ENCODE data around the gene XIST.
"Not testable (repeated sequence)": the region's sequence is repeated elsewhere in the genome, so short reads cannot be mapped to it uniquely, and the experiment has no call there.

Gene XIST

DNA sequence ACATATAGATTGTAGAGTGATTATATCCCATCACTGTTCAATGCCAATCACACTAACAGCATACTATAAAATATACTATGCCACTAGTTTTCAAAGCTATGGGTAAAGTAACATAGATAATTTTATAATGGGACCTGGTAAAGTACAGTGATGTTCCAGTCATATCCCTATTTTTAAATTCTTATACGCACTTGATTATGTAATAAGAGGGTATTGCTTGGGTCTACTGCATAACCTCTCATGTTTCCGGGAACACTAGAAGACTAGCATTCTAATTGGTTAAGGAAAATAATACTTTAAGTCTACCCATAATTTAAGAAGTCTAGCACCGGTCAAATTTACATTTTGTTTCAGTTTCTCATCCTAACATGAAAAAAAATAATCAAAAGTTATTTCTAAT is 14.4 kb downstream of the XIST start:
- no peak for DNase-seq

DNA sequence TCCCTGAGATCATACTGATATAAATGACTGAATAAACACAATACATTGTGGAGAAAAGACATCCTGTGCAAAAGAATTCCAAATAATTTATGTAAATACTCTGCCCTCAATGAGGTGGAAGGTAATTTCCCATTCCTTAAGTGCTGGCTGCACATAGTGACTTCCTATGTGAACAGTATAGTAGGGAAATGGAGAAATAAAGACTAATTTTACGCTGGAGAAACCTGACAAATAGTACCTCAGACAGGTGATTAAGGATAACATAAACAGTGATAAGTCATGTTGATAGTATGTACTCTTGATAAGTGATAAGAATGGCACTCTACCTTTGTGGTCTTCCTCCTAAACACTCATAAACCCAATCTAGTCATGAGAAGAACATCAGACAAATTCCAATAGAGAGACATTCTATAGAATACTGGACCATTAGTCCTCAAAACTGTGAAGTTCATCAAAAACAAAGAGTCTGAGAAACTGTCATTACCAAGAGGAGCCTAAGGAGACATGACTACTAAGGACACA is 15.5 kb downstream of the XIST start:
- DNase-seq, result no peak

DNA sequence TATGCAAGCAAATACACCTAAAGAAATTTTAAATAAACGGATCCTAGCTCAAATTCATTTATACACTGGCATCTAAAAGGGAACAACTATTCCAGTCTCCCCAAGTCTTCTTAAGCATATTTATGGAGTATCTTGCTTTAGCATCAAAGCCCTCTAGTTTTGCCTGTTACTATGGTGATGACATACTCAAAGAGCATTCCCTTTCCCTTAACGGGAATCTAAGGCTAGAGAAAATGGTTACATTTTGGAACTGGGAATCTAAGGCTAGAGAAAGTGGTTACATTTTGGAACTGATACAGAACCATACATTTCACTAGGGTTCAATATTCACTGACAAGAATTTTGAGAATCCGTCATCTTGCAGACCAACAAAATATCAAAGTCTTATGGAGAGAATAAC is 18.3 kb downstream of the XIST start:
- DNase-seq, result no peak

DNA sequence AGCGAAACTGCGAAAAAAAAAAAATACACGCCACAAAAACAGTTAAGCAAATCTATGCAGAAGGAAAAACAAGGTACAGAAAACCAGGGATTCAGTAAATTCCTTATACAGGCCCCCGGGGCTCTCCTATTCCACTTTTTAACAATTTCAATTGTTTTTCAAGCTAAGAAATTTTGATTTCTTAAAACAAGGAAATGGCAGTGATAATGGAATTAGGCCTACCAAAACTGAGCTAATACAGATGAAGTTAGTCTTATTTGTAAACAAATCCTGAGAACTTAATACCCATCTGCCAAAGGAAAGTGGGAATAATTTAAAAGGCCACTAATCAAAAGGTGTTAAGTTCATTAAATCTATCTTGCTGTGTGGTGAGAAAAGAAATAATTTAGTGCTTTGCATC is 20.2 kb downstream of the XIST start:
- no peak for DNase-seq

DNA sequence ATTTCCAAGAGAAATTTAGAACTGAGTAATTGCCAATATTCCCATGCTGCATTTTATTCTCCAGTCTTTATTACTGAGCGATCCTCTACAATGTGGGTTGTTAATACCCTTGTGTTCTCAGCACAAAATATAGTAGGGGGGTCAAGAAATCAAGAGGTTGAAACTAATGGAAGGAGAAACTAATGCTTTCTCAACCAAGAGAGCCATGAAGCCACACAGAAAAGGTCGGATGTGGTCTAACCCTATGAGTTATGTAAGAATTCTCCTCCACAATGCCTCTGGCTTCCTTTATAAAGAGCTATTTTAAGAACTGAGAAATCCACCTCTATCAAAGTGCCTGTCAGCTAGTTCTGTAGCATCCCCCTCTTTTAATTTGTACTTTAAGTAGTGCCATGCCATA is 21.0 kb downstream of the XIST start:
- DNase-seq, result no peak

DNA sequence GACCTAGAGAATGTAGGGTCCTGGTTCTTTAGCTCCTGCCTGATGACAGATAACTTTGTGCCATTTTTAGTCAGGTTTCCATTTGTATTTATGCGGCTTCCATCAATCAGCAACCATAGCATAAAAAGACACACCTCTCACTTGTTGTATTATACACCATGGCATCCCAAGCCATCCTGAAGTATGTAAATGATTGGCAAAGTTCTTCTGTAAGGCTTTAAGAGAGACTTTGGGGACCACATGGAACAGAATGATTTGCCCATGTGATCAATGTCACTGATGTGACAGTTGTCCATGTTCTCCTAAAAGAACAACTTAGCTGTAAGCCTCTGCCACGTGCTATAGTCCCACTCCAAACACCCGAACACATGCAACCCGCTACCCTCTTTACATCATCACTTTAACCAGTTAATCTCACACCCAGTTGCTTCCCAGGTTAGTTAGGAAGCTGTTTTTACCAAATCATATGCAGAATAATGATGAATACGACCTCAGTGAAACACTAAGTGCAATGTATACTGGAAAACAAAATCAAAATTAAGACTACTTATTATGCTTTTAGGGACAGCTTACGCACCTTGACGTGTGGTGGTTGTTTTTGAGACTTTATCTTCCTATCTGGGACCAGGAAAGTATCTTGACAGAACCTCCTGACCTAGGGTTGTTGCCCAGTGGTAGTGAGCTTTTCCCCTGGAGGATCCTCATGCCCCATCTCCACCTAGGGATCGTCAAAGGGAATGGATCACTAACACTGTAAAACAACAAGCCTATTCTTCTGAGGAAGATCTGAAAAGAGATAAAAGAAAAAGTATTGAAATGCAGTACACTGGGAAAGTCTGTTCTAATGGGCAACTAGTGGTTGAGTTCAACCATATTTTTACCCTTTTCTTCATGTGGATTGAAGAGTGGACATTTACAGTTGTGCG is 21.8 kb downstream of the XIST start:
- no peak for DNase-seq

DNA sequence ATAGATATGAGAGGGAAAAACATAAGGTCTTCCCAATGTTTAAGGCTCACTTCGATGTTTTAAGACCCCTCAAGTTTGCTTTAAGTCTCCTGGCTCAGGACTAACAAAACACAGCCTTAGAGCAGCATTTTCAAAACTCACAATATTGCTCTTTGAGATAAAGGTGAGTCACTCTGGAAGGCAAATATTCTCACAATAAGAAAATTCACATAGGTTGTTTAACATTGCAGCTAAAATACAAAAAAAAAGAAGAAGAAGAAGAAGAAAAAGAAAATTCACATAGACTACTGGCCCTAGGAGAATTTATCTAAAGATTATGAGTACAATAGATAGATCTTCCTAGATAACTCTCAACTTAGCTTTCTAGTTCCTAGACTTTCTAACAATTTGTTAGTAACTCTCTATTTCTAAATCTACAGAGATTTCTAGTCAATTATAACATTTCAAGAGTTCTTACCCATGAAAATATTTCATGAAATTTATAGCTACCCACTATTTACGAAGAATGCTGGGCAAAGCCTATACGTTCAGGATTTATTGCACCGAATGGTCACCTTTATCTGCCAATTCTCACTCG is 22.5 kb downstream of the XIST start:
- no peak for DNase-seq

DNA sequence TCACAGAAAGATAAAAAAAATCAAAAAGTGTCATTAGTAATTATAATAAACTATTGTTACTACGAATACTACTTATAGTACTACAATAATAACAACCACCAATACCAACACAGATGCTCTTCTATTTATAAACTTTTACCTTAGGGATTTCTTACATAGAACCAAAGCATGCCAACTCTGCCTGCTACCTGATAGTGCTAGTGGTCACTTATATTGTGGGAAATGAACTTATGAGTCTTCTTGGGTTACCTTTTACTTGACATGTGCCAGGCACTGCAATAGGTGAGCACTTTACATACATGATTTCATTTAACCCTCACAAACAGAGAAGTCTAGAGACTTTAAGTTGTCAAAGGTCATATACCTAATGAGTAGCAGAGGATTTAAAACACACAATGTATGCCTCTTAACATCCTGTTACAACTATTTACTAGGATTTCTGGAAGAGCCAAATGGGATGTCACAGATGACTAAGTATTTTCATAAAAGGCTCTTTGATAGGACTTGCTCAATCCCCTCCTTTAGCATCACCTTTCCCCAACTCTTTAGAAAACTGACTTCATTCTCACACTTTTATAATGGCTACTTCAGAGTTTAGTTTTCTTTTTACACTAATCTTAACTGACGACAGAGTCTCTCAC is 24.3 kb downstream of the XIST start:
- DNase-seq, result no peak

DNA sequence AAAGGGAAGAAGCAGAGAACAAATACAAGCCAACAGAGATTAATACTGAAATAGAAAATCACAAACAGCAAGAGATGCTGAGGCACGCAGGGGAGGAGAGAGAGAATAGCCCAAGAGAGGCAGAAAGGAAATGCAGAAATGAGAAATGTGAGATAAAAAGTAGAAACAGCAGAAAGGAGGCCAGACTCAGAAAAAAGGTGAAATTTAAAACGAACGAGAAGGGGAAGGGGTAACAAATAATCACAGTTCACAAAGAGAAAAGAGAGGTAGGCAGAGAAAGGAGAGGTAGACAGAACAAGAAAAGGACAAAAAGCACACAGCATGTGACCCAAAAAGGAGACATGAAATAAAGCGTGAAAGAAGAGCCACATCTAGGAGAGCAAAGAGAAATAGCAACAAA is 25.1 kb downstream of the XIST start:
- DNase-seq, result no peak

DNA sequence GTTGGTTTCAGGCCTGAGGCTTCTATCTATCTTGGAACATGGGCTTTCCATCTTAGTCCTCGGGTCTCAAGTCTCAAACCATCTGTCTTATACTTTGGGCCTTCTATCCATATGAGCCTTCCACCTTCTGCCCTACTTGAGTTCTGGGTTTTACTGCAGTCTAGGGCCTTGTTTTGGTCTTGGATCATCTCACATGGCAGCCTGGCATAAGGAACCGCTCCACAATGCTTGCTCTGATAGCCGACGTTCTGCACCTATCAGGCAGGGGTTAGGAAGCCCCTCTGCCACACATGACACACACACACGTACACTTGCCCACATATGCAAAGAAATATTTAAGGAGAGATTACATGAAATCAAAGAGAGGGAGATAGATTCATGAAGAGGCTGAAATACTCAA is 25.5 kb downstream of the XIST start:
- no peak for DNase-seq

DNA sequence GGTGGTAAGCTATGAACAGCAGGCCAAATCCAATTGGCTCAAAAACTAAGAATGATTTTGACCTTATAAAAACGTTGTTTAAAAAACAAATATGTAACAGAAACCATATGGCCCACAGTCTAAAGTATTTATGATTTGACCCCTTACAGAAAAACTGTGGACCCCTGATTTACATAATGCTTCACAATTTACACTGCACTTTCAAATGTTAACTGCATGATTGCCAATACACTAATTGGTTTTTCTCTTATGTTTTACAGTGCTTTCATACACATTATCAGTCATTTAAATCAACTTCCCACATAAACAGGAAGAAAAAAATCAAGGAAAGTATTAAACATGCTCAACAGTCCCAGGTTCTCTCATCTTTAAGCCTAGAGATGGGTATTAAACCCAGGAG is 26.9 kb downstream of the XIST start:
- DNase-seq, result no peak

DNA sequence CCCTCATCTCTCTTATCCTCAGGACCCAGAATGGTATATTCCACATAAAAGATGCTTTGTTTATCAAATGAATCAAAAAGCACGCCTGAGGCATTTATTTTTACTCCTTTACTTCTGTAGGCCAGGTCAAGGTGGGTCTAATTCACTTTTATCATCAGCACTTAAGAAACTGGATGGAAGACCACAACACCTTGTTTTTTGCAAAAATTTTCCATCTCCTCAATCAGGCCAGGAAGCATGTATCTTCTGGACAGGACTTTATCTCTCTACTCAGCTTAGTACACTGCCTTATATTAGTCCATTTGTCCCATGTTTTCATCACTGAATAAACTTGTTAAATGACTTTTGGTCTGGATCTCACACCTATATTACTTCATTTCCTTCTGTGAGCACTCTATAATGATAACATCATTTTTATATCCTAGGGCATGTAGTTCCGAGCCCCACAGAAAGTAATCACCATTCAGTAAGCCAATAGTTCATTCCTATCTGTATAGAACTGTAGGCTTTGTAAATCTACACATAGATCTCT is 29.0 kb downstream of the XIST start:
- no peak for DNase-seq

DNA sequence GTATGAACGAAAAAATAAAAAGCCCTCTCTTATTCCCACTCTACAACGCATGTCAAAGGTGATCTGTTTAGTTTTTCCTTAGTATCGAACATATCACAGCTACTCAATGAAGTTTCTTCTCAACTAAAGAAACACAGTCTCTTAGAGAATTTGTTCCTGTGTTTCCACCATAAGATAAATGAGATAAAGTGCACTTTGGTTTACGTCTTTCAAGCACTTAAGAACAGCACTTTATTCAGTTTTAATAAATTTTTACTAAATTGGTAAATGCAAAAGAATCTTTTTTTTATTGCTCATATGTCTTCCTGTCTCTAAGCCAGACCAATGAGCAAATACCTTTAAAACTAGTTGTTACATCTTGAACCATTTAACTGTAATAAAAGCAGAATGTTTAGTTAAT is 29.7 kb downstream of the XIST start:
- no peak for DNase-seq

DNA sequence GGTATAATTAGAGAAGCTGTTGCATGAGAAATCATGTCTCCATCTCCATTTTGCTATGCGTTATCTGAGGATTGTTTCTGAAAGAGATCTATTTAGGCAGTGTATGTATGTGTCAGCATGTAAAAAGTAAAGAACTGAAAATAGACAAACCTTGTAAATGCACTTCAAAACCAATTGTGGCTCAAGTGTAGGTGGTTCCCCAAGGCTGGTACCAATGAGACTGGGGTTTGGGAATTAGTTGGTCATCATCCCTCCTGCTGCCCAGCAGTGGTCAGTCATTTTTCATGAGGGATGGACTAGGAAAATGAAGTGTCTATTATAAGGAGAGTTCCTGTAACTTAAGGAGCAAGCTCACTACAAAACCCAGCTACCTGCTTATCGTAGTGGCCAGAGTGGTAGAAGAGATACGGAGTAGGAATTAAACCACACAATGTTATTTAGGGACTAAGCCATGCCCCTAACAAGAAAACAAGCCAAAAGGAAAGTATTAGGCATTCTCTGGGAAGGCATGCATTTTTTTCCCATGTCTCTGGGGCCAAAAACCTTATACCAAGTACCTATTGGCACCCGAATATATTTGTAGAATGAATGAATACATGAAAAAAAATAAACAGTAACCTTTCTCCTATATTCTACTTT is 30.5 kb downstream of the XIST start:
- no peak for DNase-seq

DNA sequence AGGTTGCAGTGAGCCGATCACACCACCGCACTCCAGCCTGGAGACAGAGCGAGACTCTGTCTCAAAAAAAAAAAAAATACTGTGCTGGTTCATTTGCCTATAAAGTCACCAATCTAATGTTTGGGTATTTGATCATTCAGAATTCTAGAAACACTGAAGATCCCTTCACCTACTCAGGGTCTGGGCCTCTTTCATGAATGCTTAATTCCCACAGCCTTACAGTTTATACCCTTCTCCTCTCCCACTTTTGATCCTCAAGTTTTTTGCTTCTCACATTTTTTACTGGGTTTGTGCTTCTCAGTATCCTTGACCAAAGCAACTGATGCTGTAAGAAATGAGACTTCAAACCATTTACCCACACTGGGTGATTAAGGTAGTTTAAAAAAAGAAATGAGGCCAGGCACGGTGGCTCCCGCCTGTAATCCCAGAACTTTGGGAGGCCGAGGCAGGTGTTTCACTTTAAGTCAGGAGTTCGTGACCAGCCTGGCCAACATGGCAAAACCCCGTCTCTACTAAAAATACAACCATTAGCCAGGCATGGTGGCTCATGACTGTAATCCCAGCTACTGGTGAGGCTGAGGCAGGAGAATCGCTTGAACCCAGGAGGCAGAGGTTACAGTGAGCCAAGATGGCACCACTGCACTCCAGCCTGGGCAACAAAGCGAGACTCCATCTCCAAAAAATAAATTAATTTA is 32.5 kb downstream of the XIST start:
- not testable (repeated sequence) for DNase-seq

DNA sequence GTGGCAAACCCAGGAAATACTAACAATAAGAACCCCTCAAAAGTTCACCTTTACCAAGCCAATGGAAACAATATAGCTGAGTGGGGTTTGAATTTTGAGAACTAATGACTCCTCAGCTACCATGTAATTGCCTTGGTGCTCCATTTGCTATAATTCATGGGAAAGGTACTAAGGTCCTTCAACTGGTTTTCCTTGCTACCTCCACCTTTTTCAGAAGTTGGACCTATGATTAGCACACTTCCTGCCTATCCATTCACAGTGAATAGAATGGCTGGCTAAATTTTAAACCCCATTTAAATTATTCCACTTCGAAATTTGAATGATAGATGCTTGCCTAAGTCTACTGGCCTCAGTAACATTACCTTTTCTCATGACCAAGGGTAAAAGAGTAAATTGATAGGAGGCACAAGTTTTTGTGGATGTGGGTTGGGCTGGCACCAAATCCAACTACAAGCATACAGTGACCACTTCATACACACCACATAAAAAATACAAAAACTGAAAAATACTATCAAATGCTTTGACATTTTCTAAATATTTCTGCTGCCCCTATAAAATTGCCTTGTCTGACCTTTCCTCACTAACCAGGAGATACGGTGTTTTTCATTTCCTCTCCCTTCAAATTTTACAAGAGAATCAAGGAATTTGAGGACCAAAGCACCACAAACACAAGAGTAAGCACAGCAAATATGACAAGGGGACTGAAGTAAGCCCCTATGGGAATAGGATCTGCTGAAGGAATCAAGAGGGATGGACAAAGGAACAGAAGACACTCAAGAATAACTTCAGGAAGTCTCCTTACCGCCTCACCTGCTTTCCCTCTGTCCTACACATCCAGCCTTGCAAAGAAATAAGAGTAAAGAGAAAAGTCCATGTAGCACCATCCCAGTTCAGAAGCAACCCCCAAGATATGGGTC is 34.1 kb downstream of the XIST start:
- DNase-seq, result no peak

DNA sequence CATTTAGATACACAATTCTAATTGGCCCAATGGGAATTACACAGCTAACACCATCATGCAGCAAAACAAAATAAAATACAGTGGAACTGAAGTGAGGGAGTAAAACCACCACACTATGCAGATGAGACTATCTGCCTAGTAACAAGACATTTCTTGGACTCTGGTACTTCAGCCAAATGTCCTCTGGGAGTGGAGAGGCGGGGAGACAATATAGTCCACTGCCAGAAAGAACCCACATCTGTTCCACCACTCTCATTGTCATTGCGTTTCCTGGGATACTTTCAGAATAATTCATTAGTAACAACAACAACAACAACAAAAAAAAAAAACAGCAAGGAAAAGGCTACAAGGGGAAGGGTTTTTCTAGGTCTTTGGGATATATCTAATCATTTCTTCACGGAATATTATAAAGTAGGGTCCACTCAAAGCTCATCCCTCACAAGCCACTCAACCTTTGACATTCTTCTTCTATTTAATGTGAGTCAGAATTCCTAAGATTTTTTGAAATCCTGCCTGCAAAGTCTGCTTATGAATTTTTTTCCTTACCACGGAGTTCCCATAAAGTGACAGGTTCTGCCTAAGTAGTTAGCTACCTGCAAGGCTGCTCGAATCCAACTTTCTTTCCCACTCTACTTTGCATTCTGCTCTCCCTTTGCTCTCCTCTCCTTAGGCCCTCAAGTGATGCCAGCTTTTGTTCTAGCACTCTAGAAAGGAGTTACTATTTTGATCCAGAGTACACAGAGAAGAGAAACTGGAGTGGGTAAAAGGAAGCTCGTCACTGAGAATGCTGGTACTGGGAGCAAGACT is 34.9 kb downstream of the XIST start:
- DNase-seq, result no peak

DNA sequence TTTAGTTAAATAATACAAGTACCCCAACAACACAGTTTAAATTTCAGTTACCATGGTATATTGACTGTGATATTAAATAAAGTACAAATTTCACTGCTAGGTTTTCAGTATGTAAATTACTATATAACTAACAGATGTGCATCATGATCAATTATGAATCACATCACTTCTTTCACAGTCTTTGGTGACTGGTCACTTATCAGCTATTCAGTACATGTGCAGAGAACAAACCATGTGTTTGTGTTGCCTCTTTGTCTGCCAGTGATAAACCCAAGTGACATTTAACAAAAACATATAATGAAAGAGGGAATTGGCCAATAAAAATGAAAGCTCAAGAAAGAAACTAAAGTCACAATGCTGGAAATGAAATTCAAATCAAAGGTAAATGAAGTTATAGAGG is 40.3 kb downstream of the XIST start:
- DNase-seq, result no peak

DNA sequence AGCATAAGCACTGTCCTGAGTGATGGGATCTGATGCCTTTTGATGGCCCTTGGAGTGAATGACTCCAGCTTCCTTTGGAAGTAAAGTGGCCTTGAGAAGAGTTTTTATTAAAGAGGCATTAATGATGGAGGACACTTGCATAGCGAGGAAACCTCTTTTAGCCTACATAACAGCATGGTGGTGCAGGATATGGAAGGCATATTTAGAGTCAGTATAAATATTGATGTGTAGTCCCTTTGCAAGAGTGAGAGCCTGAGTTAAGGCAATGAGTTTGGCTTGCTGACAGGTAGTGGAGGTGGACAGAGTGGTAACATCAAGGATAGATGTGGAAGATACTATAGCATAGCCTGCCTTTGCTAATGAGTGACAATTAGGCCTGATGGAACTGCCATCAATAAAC is 48.4 kb downstream of the XIST start:
- DNase-seq, result not testable (repeated sequence)

DNA sequence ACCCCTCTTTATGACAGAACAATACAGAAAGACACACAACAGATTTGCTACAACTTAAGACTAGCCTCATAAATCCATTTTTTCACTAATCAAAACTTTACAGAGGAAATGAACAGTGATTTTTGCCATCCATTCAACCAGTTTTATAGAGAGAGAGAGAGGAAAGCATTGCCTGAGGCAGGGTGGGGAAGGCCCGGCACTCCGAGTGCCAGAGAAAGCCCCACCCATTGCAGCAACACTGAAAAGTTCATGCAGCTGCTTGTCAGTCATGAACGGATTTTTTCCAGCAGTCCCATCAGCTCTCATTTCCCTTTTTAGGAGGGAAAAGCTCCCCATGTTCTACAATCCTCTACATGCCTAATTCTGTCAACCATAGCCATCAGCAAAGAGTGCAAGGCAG is 52.6 kb downstream of the XIST start:
- no peak for DNase-seq

DNA sequence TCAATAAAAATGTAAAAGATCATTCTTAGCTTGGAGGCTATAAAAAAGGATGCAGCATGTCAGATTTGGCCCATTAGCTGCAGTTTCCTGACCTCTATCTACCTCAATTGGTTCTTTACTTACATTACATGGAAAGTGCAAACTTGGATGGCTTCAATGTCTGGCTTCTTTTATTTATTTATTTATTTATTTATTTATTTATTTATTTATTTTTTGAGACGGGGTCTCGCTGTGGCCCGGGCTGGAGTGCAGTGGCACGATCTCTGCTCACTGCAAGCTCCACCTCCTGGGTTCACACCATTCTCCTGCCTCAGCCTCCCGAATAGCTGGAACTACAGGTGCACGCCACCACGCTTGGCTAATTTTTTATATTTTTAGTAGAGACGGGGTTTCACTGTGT is 60.0 kb downstream of the XIST start:
- not testable (repeated sequence) for DNase-seq

All from stimulated activated CD4-positive, alpha-beta T cell treated with anti-CD3 and anti-CD28 coated beads, Interleukin-2, amount 100 ng/mL, for 24 hours (primary cell).